ENCODE results near the gene MB. TPM values are rescaled to one million over a fixed set of nuclear protein-coding genes. Genes with fewer than 3 reads are reported as not detected.

Gene MB
- total RNA-seq, 6 experiments from 2014 or later, result 0.61 to 10.2 (median 1.3) TPM

DNA sequence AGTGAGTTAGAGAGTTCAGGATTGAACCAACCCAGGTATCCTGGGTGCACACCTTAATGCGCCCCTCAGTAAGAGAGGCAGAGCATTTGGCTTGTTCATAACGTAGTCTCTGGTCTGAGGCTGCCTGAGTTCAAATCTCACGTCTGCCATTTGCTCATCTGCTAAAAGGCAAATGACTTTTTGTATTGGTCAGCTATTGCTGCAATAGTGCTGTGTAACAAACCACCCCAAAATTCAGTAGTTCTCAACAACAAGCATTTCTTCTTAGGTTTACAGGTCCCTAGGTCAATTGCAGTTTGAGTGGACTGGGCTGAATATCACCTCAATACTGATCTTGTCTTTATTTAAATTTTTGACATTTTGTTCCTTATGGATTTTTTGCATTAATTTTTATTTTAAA is 58.4 kb downstream of the MB start:
- Histone ChIP-seq H3K27ac (no peak overlapping the region), H3K27me3 (no peaks in the 10 kb centered on the region), H3K9me3 (no peaks in the 10 kb centered on the region), H3K4me3 (no peak overlapping the region), H3K36me3 (no peaks in the 10 kb centered on the region), H3K4me1 (no peaks in the 10 kb centered on the region)
- WGBS (ENCODE audit: insufficient coverage, low coverage, low lambda C conversion rate, missing lambda C conversion rate), result 0% methylated on average over 1 of the region's 3 CpGs
- TF ChIP-seq POLR2A (IDR thresholded peaks at IDR 0.05), result no peak
- TF ChIP-seq, protein P1, sequence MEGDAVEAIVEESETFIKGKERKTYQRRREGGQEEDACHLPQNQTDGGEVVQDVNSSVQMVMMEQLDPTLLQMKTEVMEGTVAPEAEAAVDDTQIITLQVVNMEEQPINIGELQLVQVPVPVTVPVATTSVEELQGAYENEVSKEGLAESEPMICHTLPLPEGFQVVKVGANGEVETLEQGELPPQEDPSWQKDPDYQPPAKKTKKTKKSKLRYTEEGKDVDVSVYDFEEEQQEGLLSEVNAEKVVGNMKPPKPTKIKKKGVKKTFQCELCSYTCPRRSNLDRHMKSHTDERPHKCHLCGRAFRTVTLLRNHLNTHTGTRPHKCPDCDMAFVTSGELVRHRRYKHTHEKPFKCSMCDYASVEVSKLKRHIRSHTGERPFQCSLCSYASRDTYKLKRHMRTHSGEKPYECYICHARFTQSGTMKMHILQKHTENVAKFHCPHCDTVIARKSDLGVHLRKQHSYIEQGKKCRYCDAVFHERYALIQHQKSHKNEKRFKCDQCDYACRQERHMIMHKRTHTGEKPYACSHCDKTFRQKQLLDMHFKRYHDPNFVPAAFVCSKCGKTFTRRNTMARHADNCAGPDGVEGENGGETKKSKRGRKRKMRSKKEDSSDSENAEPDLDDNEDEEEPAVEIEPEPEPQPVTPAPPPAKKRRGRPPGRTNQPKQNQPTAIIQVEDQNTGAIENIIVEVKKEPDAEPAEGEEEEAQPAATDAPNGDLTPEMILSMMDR (IDR thresholded peaks at IDR 0.05), result no peak
- ATAC-seq, result no peak
- no peak for DNase-seq
- intact Hi-C loops (cut with DNase I), result no loop called here

GRCh38 chr22:35558031-35558430 is 59.1 kb downstream of the MB start:
- no peak for TF ChIP-seq POLR2A (IDR thresholded peaks at IDR 0.05)
- TF ChIP-seq, protein P1 (IDR thresholded peaks at IDR 0.05), result no peak
- H3K27ac ChIP-seq, result no peak overlapping the region
- no peak overlapping the region for H3K4me3 ChIP-seq
- no peaks in the 10 kb centered on the region for H3K9me3 ChIP-seq
- no peaks in the 10 kb centered on the region for H3K27me3 ChIP-seq
- no peak for ATAC-seq
- intact Hi-C loops (cut with DNase I), result no loop called here
- no peak for DNase-seq
- 92% methylated on average over 2 of the region's 5 CpGs for WGBS (ENCODE audit: insufficient coverage, low coverage, low lambda C conversion rate, missing lambda C conversion rate)
- no peaks in the 10 kb centered on the region for H3K36me3 ChIP-seq
- H3K4me1 ChIP-seq, result no peaks in the 10 kb centered on the region

Other genes with a start within 250 kb of the MB start
- 100 to 1,000 TPM in 1 of 6 experiments, 10 to 100 TPM in 5; 15.7 to 255 (median 47.2) TPM for gene HMOX1, start 236.2 kb downstream of the MB start, total RNA-seq
- 10 to 100 TPM in 4 of 6 experiments, 1 to 10 TPM in 2; 6.7 to 35.9 (median 13.4) TPM for gene MCM5, start 217.2 kb downstream of the MB start, total RNA-seq
- gene RASD2, start 76.5 kb downstream of the MB start, total RNA-seq, result under 1 TPM in 4 of 6 experiments, not detected in 2; 0.05 to 0.20 (median 0.07) TPM
- 10 to 100 TPM; 33.5 to 42.7 (median 39.6) TPM for gene APOL6, start 31.1 kb upstream of the MB start, total RNA-seq
- under 1 TPM in 1 of 6 experiments, not detected in 5; 0.51 TPM for gene APOL5, start 100.5 kb upstream of the MB start, total RNA-seq

Measured in right lobe of liver (tissue), 6 donors.